H1 (cell line): Measurements from ENCODE around the gene ACP2. TPM values are rescaled to one million over a fixed set of nuclear protein-coding genes. Genes with fewer than 3 reads are reported as not detected.

ENCODE experiments used
- CTCF ChIA-PET: fragments of 300-600 bp; sonication (Branson Sonifier 250); formaldehyde crosslinking; loops from one replicate; lab custom pipeline; 2021; ENCODE audit not compliant: partially characterized antibody; lab: Charles Lee
- POLR2A ChIA-PET: fragments of 300-600 bp; sonication (Branson Sonifier 250); formaldehyde crosslinking; loops from one replicate; lab custom pipeline; 2021; ENCODE audit warnings: inconsistent platforms; ENCODE audit not compliant: partially characterized antibody; lab: Charles Lee
- DNase-seq, 2 experiments: peaks; one replicate each; pipeline versions ENCODE4 v3.0.0 to v3.0.0-alpha.2; 2010 to 2022; ENCODE audit warnings: low spot score in 2 of 2, low read depth in 1 of 2, mixed read lengths in 1 of 2
- FAIRE-seq: peaks from 2 replicates; lab custom pipeline; 2011; peaks lifted over from hg19 to GRCh38; lab: Jason Lieb, UNC
- H2AFZ ChIP-seq: 2 replicates; pipeline ENCODE4 v1.8.1; 2012; ENCODE audit warnings: low read length, inconsistent platforms
- H2AK5ac ChIP-seq: 2 replicates; pipeline ENCODE4 v1.6.1; 2013; ENCODE audit warnings: low read depth, low read length
- H2BK120ac ChIP-seq: replicated peaks from 2 replicates; pipeline ENCODE3; 2013; ENCODE audit warnings: low read depth, low read length, inconsistent platforms
- H2BK12ac ChIP-seq: 2 replicates; pipeline ENCODE4 v1.6.1; 2013; ENCODE audit warnings: low read depth, low read length
- H2BK15ac ChIP-seq: 2 replicates; pipeline ENCODE4 v1.6.1; 2013; ENCODE audit warnings: low read length
- H2BK20ac ChIP-seq: 2 replicates; pipeline ENCODE4 v1.6.1; 2013; ENCODE audit warnings: low read length
- H2BK5ac ChIP-seq: 2 replicates; pipeline ENCODE4 v1.6.1; 2013; ENCODE audit warnings: low read depth, low read length
- H3K14ac ChIP-seq: 2 replicates; pipeline ENCODE4 v1.6.1; 2013; ENCODE audit warnings: inconsistent platforms; ENCODE audit not compliant: insufficient read length
- H3K18ac ChIP-seq: 2 replicates; pipeline ENCODE4 v1.6.1; 2013; ENCODE audit warnings: low read length; ENCODE audit errors: extremely low read depth
- H3K23ac ChIP-seq: 2 replicates; pipeline ENCODE4 v1.6.1; 2013; ENCODE audit warnings: inconsistent platforms; ENCODE audit not compliant: insufficient read length
- H3K23me2 ChIP-seq: 2 replicates; pipeline ENCODE4 v1.6.1; 2013; ENCODE audit warnings: low read depth, low read length
- H3K27ac ChIP-seq: 2 replicates; pipeline ENCODE4 v1.6.1; 2011; ENCODE audit warnings: low read depth, low read length, inconsistent platforms
- H3K27me3 ChIP-seq, 4 experiments: replicated peaks in 1 of 4; 1 replicate in 1 of 4; 2 replicates in 3 of 4; pipeline versions ENCODE4 v1.6.1 to v1.8.1; 2011 to 2013; ENCODE audit warnings: low read length in 3 of 4, mild to moderate bottlenecking in 3 of 4, inconsistent platforms in 2 of 4, mixed read lengths in 2 of 4, moderate library complexity in 1 of 4; ENCODE audit not compliant: control insufficient read depth in 3 of 4, insufficient read depth in 3 of 4; ENCODE audit errors: extremely low read depth in 1 of 4
- H3K36me3 ChIP-seq, 4 experiments: 2 replicates each; pipeline versions ENCODE4 v1.6.1 to v1.8.1; 2011 to 2013; ENCODE audit warnings: mild to moderate bottlenecking in 4 of 4, low read length in 3 of 4, moderate library complexity in 2 of 4, control low read depth in 1 of 4, inconsistent platforms in 1 of 4; ENCODE audit not compliant: insufficient read depth in 4 of 4, control insufficient read depth in 2 of 4
- H3K4ac ChIP-seq: replicated peaks from 2 replicates; pipeline ENCODE3; 2013; ENCODE audit warnings: low read length, low read depth, mixed read lengths, inconsistent platforms; ENCODE audit not compliant: insufficient read length
- H3K4me1 ChIP-seq, 4 experiments: replicated peaks in 1 of 4; 1 replicate in 1 of 4; 2 replicates in 3 of 4; pipeline versions ENCODE4 v1.6.1 to v1.8.1; 2011 to 2013; ENCODE audit warnings: low read length in 3 of 4, inconsistent platforms in 2 of 4, mixed read lengths in 1 of 4; ENCODE audit not compliant: insufficient read depth in 4 of 4, control insufficient read depth in 3 of 4
- H3K4me2 ChIP-seq, 2 experiments: 2 replicates each; pipeline versions ENCODE4 v1.6.1 to v1.8.1; 2011 to 2013; ENCODE audit warnings: low read depth in 2 of 2, low read length in 2 of 2, control low read depth in 1 of 2, inconsistent platforms in 1 of 2, mild to moderate bottlenecking in 1 of 2; ENCODE audit not compliant: insufficient read depth in 1 of 2
- H3K4me3 ChIP-seq, 4 experiments: fragments of 200-600, 300-600 bp in 1 of 4; sonication (generic), shearing (Covaris generic), sonication (Bioruptor Twin) in 1 of 4; 2 replicates each; pipeline versions ENCODE4 v1.5.1 to v1.8.1; 2011 to 2016; ENCODE audit warnings: low read length in 4 of 4, low read depth in 3 of 4, control low read depth in 2 of 4, inconsistent platforms in 2 of 4, mild to moderate bottlenecking in 2 of 4, mixed read lengths in 1 of 4, moderate library complexity in 1 of 4; ENCODE audit not compliant: insufficient read depth in 2 of 4; ENCODE audit errors: extremely low read depth in 1 of 4
- H3K56ac ChIP-seq: replicated peaks from 2 replicates; pipeline ENCODE3; 2013; ENCODE audit warnings: low read depth, mild to moderate bottlenecking, mixed read lengths, low read length, inconsistent platforms; ENCODE audit not compliant: insufficient read length
- H3K79me1 ChIP-seq: 2 replicates; pipeline ENCODE4 v1.6.1; 2013; ENCODE audit warnings: low read depth, low read length, control low read depth
- H3K79me2 ChIP-seq, 2 experiments: 2 replicates each; pipeline versions ENCODE4 v1.6.1 to v1.8.1; 2012 to 2013; ENCODE audit warnings: low read length in 2 of 2, mild to moderate bottlenecking in 2 of 2, inconsistent platforms in 1 of 2; ENCODE audit not compliant: insufficient read depth in 2 of 2, control insufficient read depth in 1 of 2
- H3K9ac ChIP-seq, 4 experiments: replicated peaks in 1 of 4; 1 replicate in 1 of 4; 2 replicates in 3 of 4; pipeline versions ENCODE4 v1.6.1 to v1.8.1; 2011 to 2013; ENCODE audit warnings: low read depth in 3 of 4, low read length in 3 of 4, control low read depth in 2 of 4, mild to moderate bottlenecking in 2 of 4, moderate library complexity in 2 of 4, inconsistent platforms in 1 of 4; ENCODE audit errors: extremely low read depth in 1 of 4
- H3K9me3 ChIP-seq, 2 experiments: 2 replicates each; pipeline versions ENCODE4 v1.6.1 to v1.8.1; 2012 to 2013; ENCODE audit warnings: mild to moderate bottlenecking in 2 of 2, moderate library complexity in 2 of 2, control low read depth in 1 of 2, inconsistent platforms in 1 of 2, low read depth in 1 of 2, low read length in 1 of 2, mixed read lengths in 1 of 2; ENCODE audit not compliant: insufficient read depth in 2 of 2
- H4K20me1 ChIP-seq, 2 experiments: replicated peaks in 1 of 2; 2 replicates each; pipeline versions ENCODE3 to v1.8.1; 2011 to 2013; ENCODE audit warnings: inconsistent platforms in 2 of 2, low read length in 2 of 2, mild to moderate bottlenecking in 1 of 2; ENCODE audit not compliant: insufficient read depth in 2 of 2, control insufficient read depth in 1 of 2
- H4K5ac ChIP-seq: 2 replicates; pipeline ENCODE4 v1.6.1; 2013; ENCODE audit warnings: low read length, low read depth, mixed read lengths, inconsistent platforms; ENCODE audit not compliant: insufficient read length
- H4K8ac ChIP-seq: 2 replicates; pipeline ENCODE4 v1.8.0; 2013; ENCODE audit warnings: mild to moderate bottlenecking, moderate library complexity, low read length, inconsistent platforms; ENCODE audit not compliant: insufficient read depth; ENCODE audit errors: extremely low read depth
- H4K91ac ChIP-seq: replicated peaks from 2 replicates; pipeline ENCODE3; 2013; ENCODE audit warnings: low read length, mixed read lengths, inconsistent platforms; ENCODE audit not compliant: insufficient read length
- RFX5 ChIP-seq: IDR thresholded peaks from 2 replicates; pipeline ENCODE4 v1.6.1; 2011; ENCODE audit warnings: low read depth, low read length, improper control_type of control experiment, borderline replicate concordance
- WGBS, 2 experiments: shearing (Covaris generic) in 1 of 2; methylation state at CpG; one replicate each; pipeline versions ENCODE4 v1.1.6 to v1.1.7; 2013 to 2015; ENCODE audit warnings: low lambda C conversion rate in 2 of 2, mixed read lengths in 2 of 2, inconsistent platforms in 1 of 2, low coverage in 1 of 2, missing lambda C conversion rate in 1 of 2; ENCODE audit not compliant: insufficient replicate concordance in 2 of 2, insufficient coverage in 1 of 2, insufficient read length in 1 of 2; ENCODE audit errors: extremely low coverage in 1 of 2, missing lambda C conversion rate in 1 of 2; 5-methylcytosine and 5-hydroxymethylcytosine counted together
- polyA plus RNA-seq, 7 experiments: library from polyadenylated mRNA; depleted of rRNA in 3 of 7; stranded (reverse) in 5 of 7; unstranded in 2 of 7; fragments of >200 nt in 5 of 7; fragments of 200-250 nt in 2 of 7; gene quantifications; 1 replicate in 5 of 7; 2 replicates in 1 of 7; 4 replicates in 1 of 7; pipeline versions ENCODE4 v1.2.1 to v1.2.3, GENCODE V29; 2011 to 2013; ENCODE audit warnings: missing spikeins in 2 of 7, mixed read lengths in 2 of 7
- total RNA-seq: library from RNA; stranded (reverse); fragmentation: NEBNext Ultra II Directional; extraction: Animal tissue kit (Norgen Biotek cat#: 25700); gene quantifications from 2 replicates; pipeline ENCODE4 v1.2.1, GENCODE V29; 2021

The ACP2 gene
- total and polyA plus RNA-seq, 2 of the 8 experiments (the other 6 are each of a cell fraction or from before 2014, with no cell fraction given), result 17.8 to 19.8 TPM

- H2BK120ac ChIP-seq, result no peak overlapping the region
- peak overlapping the region in 1 of 2 experiments; percentile 7; a peak in 1 of 4 replicates for H3K4me2 ChIP-seq
- CTCF ChIA-PET, result interaction anchor here (0.8 to 7.4 kb wide), 15 partner anchors 9 to 160 kb away, joined by 3 to 72 read pairs (median 5); partner anchors contain the start of genes MYBPC3 and NR1H3
- H3K9ac ChIP-seq, result no peak overlapping the region
- peaks cover 0 to 24% (median 18%) of the 10 kb centered on the region in 4 experiments; a peak in 5 of 8 replicates for H3K36me3 ChIP-seq
- no peak overlapping the region for H3K14ac ChIP-seq
- POLR2A ChIA-PET, result interaction anchor here (0.7 to 4.0 kb wide), 5 partner anchors 12 to 502 kb away, joined by 3 to 26 read pairs (median 4); partner anchors contain the start of genes ACP2 and NR1H3
- H2BK5ac ChIP-seq, result no peak overlapping the region
- H4K20me1 ChIP-seq, result peaks cover 8 to 17% of the 10 kb centered on the region in 2 experiments
- H4K91ac ChIP-seq, result no peak overlapping the region
- H3K79me1 ChIP-seq, result peaks cover 20% of the 10 kb centered on the region
- H2BK15ac ChIP-seq, result no peak overlapping the region
- H3K4me3 ChIP-seq, result no peak overlapping the region
- no peak overlapping the region for H3K23ac ChIP-seq
- H3K9me3 ChIP-seq, result no peaks in the 10 kb centered on the region
- no peak overlapping the region for H2AFZ ChIP-seq
- no peak overlapping the region for H2BK20ac ChIP-seq
- no peak overlapping the region for H4K5ac ChIP-seq
- H3K4me1 ChIP-seq, result peaks cover 14 to 25% (median 17%) of the 10 kb centered on the region in 4 experiments
- peaks cover 13% of the 10 kb centered on the region for H3K23me2 ChIP-seq
- no peak overlapping the region for H3K27ac ChIP-seq
- no peak overlapping the region for H4K8ac ChIP-seq
- H3K56ac ChIP-seq, result no peak overlapping the region
- H3K27me3 ChIP-seq, result no peaks in the 10 kb centered on the region
- 85% methylated on average over 11 of the region's 11 CpGs; no CpG with 5 or more reads in 1 of the 2 experiments for WGBS, 2 experiments
- DNase-seq (no peak), FAIRE-seq (no peak)
- H3K18ac ChIP-seq, result no peak overlapping the region
- H2AK5ac ChIP-seq, result no peak overlapping the region
- no peak overlapping the region for H3K4ac ChIP-seq
- no peak overlapping the region for H2BK12ac ChIP-seq
- H3K79me2 ChIP-seq, result peaks cover 0 to 48% of the 10 kb centered on the region in 2 experiments; a peak in 3 of 4 replicates
- TF ChIP-seq RFX5, result no peak
Observed at GRCh38 chr11:47271961-47272661, 23.5 kb upstream of the ACP2 start.
